Measurements from ENCODE around the gene CMTM8. TPM values are rescaled to one million over a fixed set of nuclear protein-coding genes. Genes with fewer than 3 reads are reported as not detected.
"Not testable (repeated sequence)": the region's sequence is repeated elsewhere in the genome, so short reads cannot be mapped to it uniquely, and the experiment has no call there.

The CMTM8 gene
- total RNA-seq, 1 donor: not detected

- TF ChIP-seq CTCF (IDR thresholded peaks at IDR 0.05; ENCODE audit: insufficient read depth, low read depth, low read length): no peak
- no peak for DNase-seq (ENCODE audit: low read depth)
These were observed 137.1 kb downstream of the CMTM8 start for GRCh38 chr3:32375596-32375930.

GRCh38 chr3:32376115-32376514 lies 137.6 kb downstream of the CMTM8 start:
- DNase-seq (ENCODE audit: low read depth): no peak
- TF ChIP-seq CTCF (IDR thresholded peaks at IDR 0.05; ENCODE audit: insufficient read depth, low read depth, low read length): no peak

More at GRCh38 chr3:32375596-32375930, 137.1 kb downstream of the CMTM8 start:
- no peak overlapping the region for H3K4me3 ChIP-seq (ENCODE audit: low read depth, low read length)

GRCh38 chr3:32379831-32380500 lies 141.5 kb downstream of the CMTM8 start:
- H3K4me3 ChIP-seq (ENCODE audit: low read depth, low read length): no peak overlapping the region
- TF ChIP-seq CTCF (IDR thresholded peaks at IDR 0.05; ENCODE audit: insufficient read depth, low read depth, low read length): no peak
- no peak for DNase-seq (ENCODE audit: low read depth)

More at GRCh38 chr3:32376115-32376514, 137.6 kb downstream of the CMTM8 start:
- no peak overlapping the region for H3K4me3 ChIP-seq (ENCODE audit: low read depth, low read length)

- DNase-seq (ENCODE audit: low read depth): no peak
- TF ChIP-seq CTCF (IDR thresholded peaks at IDR 0.05; ENCODE audit: insufficient read depth, low read depth, low read length): no peak
- no peak overlapping the region for H3K4me3 ChIP-seq (ENCODE audit: low read depth, low read length)
These were observed 143.4 kb downstream of the CMTM8 start for GRCh38 chr3:32381922-32382321.

- no peak for TF ChIP-seq CTCF (IDR thresholded peaks at IDR 0.05; ENCODE audit: insufficient read depth, low read depth, low read length)
- DNase-seq (ENCODE audit: low read depth): no peak
- H3K4me3 ChIP-seq (ENCODE audit: low read depth, low read length): no peak overlapping the region
These were observed 144.7 kb downstream of the CMTM8 start for GRCh38 chr3:32383136-32383711.

GRCh38 chr3:32384938-32385337 lies 146.5 kb downstream of the CMTM8 start:
- DNase-seq (ENCODE audit: low read depth): no peak
- TF ChIP-seq CTCF (IDR thresholded peaks at IDR 0.05; ENCODE audit: insufficient read depth, low read depth, low read length): no peak
- H3K4me3 ChIP-seq (ENCODE audit: low read depth, low read length): no peak overlapping the region

- no peak overlapping the region for H3K4me3 ChIP-seq (ENCODE audit: low read depth, low read length)
- no peak for DNase-seq (ENCODE audit: low read depth)
- no peak for TF ChIP-seq CTCF (IDR thresholded peaks at IDR 0.05; ENCODE audit: insufficient read depth, low read depth, low read length)
These were observed 149.0 kb downstream of the CMTM8 start for GRCh38 chr3:32387512-32387911.

- not testable (repeated sequence) for H3K4me3 ChIP-seq (ENCODE audit: low read depth, low read length); DNase-seq (ENCODE audit: low read depth)
These were observed 151.1 kb downstream of the CMTM8 start for GRCh38 chr3:32389577-32389976.

Measured in fibroblast of villous mesenchyme (primary cell).